ENCODE measurements around the gene LATS2.

GRCh38 chr13:20953245-20953931 lies 108.0 kb downstream of the LATS2 start:
- no peak for TF ChIP-seq POLR2A (IDR thresholded peaks at IDR 0.05)
- TF ChIP-seq CTCF (IDR thresholded peaks at IDR 0.05): no peak

Data from Peyer's patch (tissue), 4 donors.